H9 (cell line): ENCODE data around the gene WDR81. TPM values are rescaled to one million over a fixed set of nuclear protein-coding genes. Genes with fewer than 3 reads are reported as not detected.

Experiments
- DNase-seq: peaks from one replicate; pipeline ENCODE4 v3.0.0-alpha.2; 2017
- H2AFZ ChIP-seq: one replicate; pipeline ENCODE4 v1.6.1; 2013; ENCODE audit warnings: mild to moderate bottlenecking, low read length, control low read depth, moderate library complexity
- H2AK5ac ChIP-seq: 2 replicates; pipeline ENCODE4 v1.6.1; 2013; ENCODE audit warnings: low read length, control low read depth, mixed read lengths; ENCODE audit not compliant: insufficient read length
- H2BK120ac ChIP-seq: one replicate; pipeline ENCODE4 v1.6.1; 2013; ENCODE audit warnings: low read depth, mild to moderate bottlenecking, low read length, control low read depth, inconsistent platforms; ENCODE audit not compliant: poor library complexity, severe bottlenecking
- H2BK12ac ChIP-seq: 2 replicates; pipeline ENCODE4 v1.6.1; 2013; ENCODE audit warnings: low read length, control low read depth, mixed read lengths, low read depth; ENCODE audit not compliant: insufficient read length
- H2BK15ac ChIP-seq: 2 replicates; pipeline ENCODE4 v1.6.1; 2013; ENCODE audit warnings: low read depth, low read length, control low read depth
- H2BK20ac ChIP-seq: one replicate; pipeline ENCODE4 v1.6.1; 2013; ENCODE audit warnings: low read depth, mild to moderate bottlenecking, low read length, control low read depth, inconsistent platforms; ENCODE audit not compliant: poor library complexity, severe bottlenecking
- H2BK5ac ChIP-seq: 2 replicates; pipeline ENCODE4 v1.6.1; 2013; ENCODE audit warnings: low read length, control low read depth, mixed read lengths; ENCODE audit not compliant: insufficient read length
- H3K14ac ChIP-seq: 2 replicates; pipeline ENCODE4 v1.6.1; 2013; ENCODE audit warnings: low read length, control low read depth; ENCODE audit not compliant: insufficient read depth
- H3K18ac ChIP-seq: 2 replicates; pipeline ENCODE4 v1.6.1; 2013; ENCODE audit warnings: low read depth, mild to moderate bottlenecking, mixed read lengths, low read length, control low read depth; ENCODE audit not compliant: insufficient read length
- H3K23ac ChIP-seq: 2 replicates; pipeline ENCODE4 v1.6.1; 2013; ENCODE audit warnings: low read length, control low read depth, mixed read lengths, low read depth; ENCODE audit not compliant: insufficient read length
- H3K23me2 ChIP-seq: 2 replicates; pipeline ENCODE4 v1.6.1; 2013; ENCODE audit warnings: low read depth, mild to moderate bottlenecking, mixed read lengths, low read length, control low read depth; ENCODE audit not compliant: insufficient read length, poor library complexity, severe bottlenecking
- H3K27ac ChIP-seq: 2 replicates; pipeline ENCODE4 v1.5.1; 2013; ENCODE audit warnings: low read length, control low read depth, mixed read lengths, low read depth; ENCODE audit not compliant: insufficient read length
- H3K27me3 ChIP-seq: 2 replicates; pipeline ENCODE4 v1.6.1; 2013; ENCODE audit warnings: low read length, control low read depth, inconsistent platforms; ENCODE audit not compliant: insufficient read depth
- H3K4ac ChIP-seq: 2 replicates; pipeline ENCODE4 v1.6.1; 2013; ENCODE audit warnings: low read depth, mild to moderate bottlenecking, control low read depth, inconsistent platforms, low read length, moderate library complexity
- H3K4me1 ChIP-seq: 2 replicates; pipeline ENCODE4 v1.6.1; 2013; ENCODE audit warnings: low read length, control low read depth, inconsistent platforms; ENCODE audit not compliant: insufficient read depth
- H3K4me2 ChIP-seq: 2 replicates; pipeline ENCODE4 v1.6.1; 2013; ENCODE audit warnings: low read length, control low read depth, mixed read lengths; ENCODE audit not compliant: insufficient read length, insufficient read depth
- H3K56ac ChIP-seq: 2 replicates; pipeline ENCODE4 v1.6.1; 2013; ENCODE audit warnings: low read depth, mild to moderate bottlenecking, mixed read lengths, low read length, control low read depth; ENCODE audit not compliant: insufficient read length
- H3K79me1 ChIP-seq: 2 replicates; pipeline ENCODE4 v1.6.1; 2013; ENCODE audit warnings: low read depth, mild to moderate bottlenecking, moderate library complexity, low read length, control low read depth, inconsistent platforms; ENCODE audit not compliant: insufficient read depth, poor library complexity, severe bottlenecking
- H3K79me2 ChIP-seq: 2 replicates; pipeline ENCODE4 v1.6.1; 2013; ENCODE audit warnings: low read length, control low read depth, inconsistent platforms; ENCODE audit not compliant: insufficient read depth
- H3K9ac ChIP-seq: 2 replicates; pipeline ENCODE4 v1.6.1; 2013; ENCODE audit warnings: low read length, control low read depth, mixed read lengths; ENCODE audit not compliant: insufficient read length; ENCODE audit errors: extremely low read depth
- H3K9me3 ChIP-seq: one replicate; pipeline ENCODE4 v1.6.1; 2013; ENCODE audit warnings: low read depth, low read length, inconsistent platforms; ENCODE audit not compliant: control insufficient read depth
- H3T11ph ChIP-seq: one replicate; pipeline ENCODE4 v1.6.1; 2013; ENCODE audit warnings: mild to moderate bottlenecking, low read length, control low read depth, inconsistent platforms
- H4K20me1 ChIP-seq: one replicate; pipeline ENCODE4 v1.6.1; 2013; ENCODE audit not compliant: control insufficient read depth, insufficient read length, insufficient read depth
- H4K5ac ChIP-seq: 2 replicates; pipeline ENCODE4 v1.6.1; 2013; ENCODE audit warnings: low read depth, mild to moderate bottlenecking, mixed read lengths, low read length, control low read depth; ENCODE audit not compliant: insufficient read length
- H4K8ac ChIP-seq: replicated peaks from 2 replicates; pipeline ENCODE4 v1.6.1; 2013; ENCODE audit warnings: low read length, control low read depth, mixed read lengths, low read depth; ENCODE audit not compliant: insufficient read length
- H4K91ac ChIP-seq: 2 replicates; pipeline ENCODE4 v1.6.1; 2013; ENCODE audit warnings: low read depth, mild to moderate bottlenecking, moderate library complexity, mixed read lengths, low read length, control low read depth; ENCODE audit not compliant: insufficient read length
- H3K27ac Mint-ChIP-seq, 3 experiments: 2 replicates in 2 of 3; 3 replicates in 1 of 3; pipeline ENCODE4 v1.8.0; 2020 to 2021; ENCODE audit warnings: mixed read lengths in 3 of 3, mild to moderate bottlenecking in 1 of 3, moderate library complexity in 1 of 3
- H3K27me3 Mint-ChIP-seq: 2 replicates; pipeline ENCODE4 v1.8.0; 2021; ENCODE audit warnings: low read depth, mild to moderate bottlenecking, moderate library complexity, mixed read lengths
- H3K36me3 Mint-ChIP-seq, 3 experiments: 2 replicates in 2 of 3; 3 replicates in 1 of 3; pipeline ENCODE4 v1.8.0; 2020 to 2021; ENCODE audit warnings: low read depth in 3 of 3, mixed read lengths in 3 of 3; ENCODE audit not compliant: insufficient read depth in 1 of 3
- H3K4me1 Mint-ChIP-seq, 2 experiments: 2 replicates each; pipeline ENCODE4 v1.8.0; 2020; ENCODE audit warnings: mixed read lengths in 2 of 2
- H3K4me3 Mint-ChIP-seq, 2 experiments: 2 replicates in 1 of 2; 3 replicates in 1 of 2; pipeline ENCODE4 v1.8.0; 2020 to 2021; ENCODE audit warnings: mild to moderate bottlenecking in 2 of 2, mixed read lengths in 2 of 2, moderate library complexity in 1 of 2
- H3K9me3 Mint-ChIP-seq, 2 experiments: 2 replicates in 1 of 2; 3 replicates in 1 of 2; pipeline ENCODE4 v1.8.0; 2020; ENCODE audit warnings: mild to moderate bottlenecking in 2 of 2, mixed read lengths in 2 of 2, moderate library complexity in 1 of 2
- WGBS: extraction: QIAGEN DNeasy Blood & Tissue Kit; methylation state at CpG from one replicate; pipeline ENCODE4 v1.1.7; 2013; ENCODE audit warnings: missing lambda C conversion rate, low lambda C conversion rate, mixed read lengths; ENCODE audit not compliant: insufficient read length; ENCODE audit errors: extremely low coverage; 5-methylcytosine and 5-hydroxymethylcytosine counted together
- total RNA-seq: library from RNA; stranded (reverse); gene quantifications from 2 replicates; pipeline ENCODE4 v1.2.1, GENCODE V29; 2021
- TF ChIP-seq, protein P1 (sequence below): fragments of 200-600 bp; sonication (generic); conservative IDR thresholded peaks from 3 replicates; pipeline ENCODE4 v1.8.0; 2021; ENCODE audit warnings: antibody characterized with exemption, mild to moderate bottlenecking

Gene WDR81
- total RNA-seq, 1 experiment from 2014 or later, result 20.2 TPM

GRCh38 chr17:1753767-1754429 is 29.4 kb downstream of the WDR81 start:
- Histone ChIP-seq H3K27ac (no peak overlapping the region), H3T11ph (no peak overlapping the region), H2BK15ac (no peak overlapping the region), H3K9ac (no peak overlapping the region), H3K4ac (no peak overlapping the region), H4K20me1 (no peaks in the 10 kb centered on the region), H3K27me3 (no peaks in the 10 kb centered on the region), H3K14ac (no peak overlapping the region), H3K23ac (no peak overlapping the region), H3K18ac (no peak overlapping the region), H2BK12ac (no peak overlapping the region), H4K91ac (no peak overlapping the region), H3K9me3 (no peaks in the 10 kb centered on the region), H3K79me2 (no peaks in the 10 kb centered on the region), H3K56ac (no peak overlapping the region), H4K5ac (no peak overlapping the region), H2AFZ (no peak overlapping the region), H3K4me1 (no peaks in the 10 kb centered on the region), H2BK20ac (no peak overlapping the region), H2BK5ac (no peak overlapping the region), H3K79me1 (no peaks in the 10 kb centered on the region), H3K4me2 (no peak overlapping the region), H2BK120ac (no peak overlapping the region), H2AK5ac (no peak overlapping the region), H3K23me2 (no peaks in the 10 kb centered on the region), H4K8ac (no peak overlapping the region)
- Mint-ChIP-seq H3K27ac (no peak overlapping the region), H3K4me3 (no peak overlapping the region), H3K27me3 (no peaks in the 10 kb centered on the region; the same call in none of the 2 replicates), H3K9me3 (no peaks in the 10 kb centered on the region), H3K4me1 (peaks cover 23 to 28% of the 10 kb centered on the region in 2 experiments), H3K36me3 (no peaks in the 10 kb centered on the region)
- DNase-seq, result no peak
- TF ChIP-seq, protein P1, sequence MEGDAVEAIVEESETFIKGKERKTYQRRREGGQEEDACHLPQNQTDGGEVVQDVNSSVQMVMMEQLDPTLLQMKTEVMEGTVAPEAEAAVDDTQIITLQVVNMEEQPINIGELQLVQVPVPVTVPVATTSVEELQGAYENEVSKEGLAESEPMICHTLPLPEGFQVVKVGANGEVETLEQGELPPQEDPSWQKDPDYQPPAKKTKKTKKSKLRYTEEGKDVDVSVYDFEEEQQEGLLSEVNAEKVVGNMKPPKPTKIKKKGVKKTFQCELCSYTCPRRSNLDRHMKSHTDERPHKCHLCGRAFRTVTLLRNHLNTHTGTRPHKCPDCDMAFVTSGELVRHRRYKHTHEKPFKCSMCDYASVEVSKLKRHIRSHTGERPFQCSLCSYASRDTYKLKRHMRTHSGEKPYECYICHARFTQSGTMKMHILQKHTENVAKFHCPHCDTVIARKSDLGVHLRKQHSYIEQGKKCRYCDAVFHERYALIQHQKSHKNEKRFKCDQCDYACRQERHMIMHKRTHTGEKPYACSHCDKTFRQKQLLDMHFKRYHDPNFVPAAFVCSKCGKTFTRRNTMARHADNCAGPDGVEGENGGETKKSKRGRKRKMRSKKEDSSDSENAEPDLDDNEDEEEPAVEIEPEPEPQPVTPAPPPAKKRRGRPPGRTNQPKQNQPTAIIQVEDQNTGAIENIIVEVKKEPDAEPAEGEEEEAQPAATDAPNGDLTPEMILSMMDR, result no peak
- WGBS, result no CpG with 5 or more reads among the region's 23 CpGs
